ENCODE measurements around the gene SASH1.

DNA sequence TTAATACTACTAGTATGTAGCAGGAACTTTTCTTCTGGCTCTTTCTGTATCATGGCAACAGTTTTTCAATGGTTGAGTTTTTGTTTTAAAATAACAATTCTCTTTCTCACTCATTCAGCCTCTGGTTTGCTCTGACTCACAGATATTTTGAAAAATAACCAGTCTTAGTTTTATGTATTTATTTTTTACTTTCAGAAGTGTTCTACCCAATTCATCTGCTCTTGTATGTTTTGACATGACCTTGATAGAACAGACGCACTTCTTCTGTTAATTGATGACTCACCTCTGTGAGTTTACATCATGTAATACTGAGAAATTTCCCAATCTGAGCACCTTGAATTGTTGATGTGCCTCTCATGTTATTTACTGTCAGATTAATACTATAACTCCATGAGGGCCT lies 178.9 kb downstream of the SASH1 start:
- TF ChIP-seq, protein P1, sequence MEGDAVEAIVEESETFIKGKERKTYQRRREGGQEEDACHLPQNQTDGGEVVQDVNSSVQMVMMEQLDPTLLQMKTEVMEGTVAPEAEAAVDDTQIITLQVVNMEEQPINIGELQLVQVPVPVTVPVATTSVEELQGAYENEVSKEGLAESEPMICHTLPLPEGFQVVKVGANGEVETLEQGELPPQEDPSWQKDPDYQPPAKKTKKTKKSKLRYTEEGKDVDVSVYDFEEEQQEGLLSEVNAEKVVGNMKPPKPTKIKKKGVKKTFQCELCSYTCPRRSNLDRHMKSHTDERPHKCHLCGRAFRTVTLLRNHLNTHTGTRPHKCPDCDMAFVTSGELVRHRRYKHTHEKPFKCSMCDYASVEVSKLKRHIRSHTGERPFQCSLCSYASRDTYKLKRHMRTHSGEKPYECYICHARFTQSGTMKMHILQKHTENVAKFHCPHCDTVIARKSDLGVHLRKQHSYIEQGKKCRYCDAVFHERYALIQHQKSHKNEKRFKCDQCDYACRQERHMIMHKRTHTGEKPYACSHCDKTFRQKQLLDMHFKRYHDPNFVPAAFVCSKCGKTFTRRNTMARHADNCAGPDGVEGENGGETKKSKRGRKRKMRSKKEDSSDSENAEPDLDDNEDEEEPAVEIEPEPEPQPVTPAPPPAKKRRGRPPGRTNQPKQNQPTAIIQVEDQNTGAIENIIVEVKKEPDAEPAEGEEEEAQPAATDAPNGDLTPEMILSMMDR (IDR thresholded peaks at IDR 0.05; ENCODE audit: borderline replicate concordance, extremely low read depth, low read length, poor library complexity, severe bottlenecking): no peak
- no peak for TF ChIP-seq EZH2 (IDR thresholded peaks at IDR 0.05; ENCODE audit: borderline replicate concordance, low read depth, low read length, severe bottlenecking)
